Dermis microvascular lymphatic vessel endothelial cell (primary cell): ENCODE data around the gene ADRB2. TPM values are rescaled to one million over a fixed set of nuclear protein-coding genes. Genes with fewer than 3 reads are reported as not detected.
A peak's percentile ranks its signal among the peaks of the same experiment; 100 is the strongest.
"Not testable (repeated sequence)": the region's sequence is repeated elsewhere in the genome, so short reads cannot be mapped to it uniquely, and the experiment has no call there.

Experiments
- DNase-seq, 2 donors: peaks; one replicate each; pipeline versions ENCODE4 v3.0.0 to v3.0.0-alpha.2; 2010; ENCODE audit warnings: low read depth in 2 of 2
- total RNA-seq: library from RNA; depleted of rRNA; stranded (reverse); fragments of >200 nt; gene quantifications from 2 replicates; pipeline ENCODE4 v1.2.1, GENCODE V29; 2014

Gene ADRB2
- total RNA-seq, 1 donor from 2014 or later: 10.7 TPM

DNA sequence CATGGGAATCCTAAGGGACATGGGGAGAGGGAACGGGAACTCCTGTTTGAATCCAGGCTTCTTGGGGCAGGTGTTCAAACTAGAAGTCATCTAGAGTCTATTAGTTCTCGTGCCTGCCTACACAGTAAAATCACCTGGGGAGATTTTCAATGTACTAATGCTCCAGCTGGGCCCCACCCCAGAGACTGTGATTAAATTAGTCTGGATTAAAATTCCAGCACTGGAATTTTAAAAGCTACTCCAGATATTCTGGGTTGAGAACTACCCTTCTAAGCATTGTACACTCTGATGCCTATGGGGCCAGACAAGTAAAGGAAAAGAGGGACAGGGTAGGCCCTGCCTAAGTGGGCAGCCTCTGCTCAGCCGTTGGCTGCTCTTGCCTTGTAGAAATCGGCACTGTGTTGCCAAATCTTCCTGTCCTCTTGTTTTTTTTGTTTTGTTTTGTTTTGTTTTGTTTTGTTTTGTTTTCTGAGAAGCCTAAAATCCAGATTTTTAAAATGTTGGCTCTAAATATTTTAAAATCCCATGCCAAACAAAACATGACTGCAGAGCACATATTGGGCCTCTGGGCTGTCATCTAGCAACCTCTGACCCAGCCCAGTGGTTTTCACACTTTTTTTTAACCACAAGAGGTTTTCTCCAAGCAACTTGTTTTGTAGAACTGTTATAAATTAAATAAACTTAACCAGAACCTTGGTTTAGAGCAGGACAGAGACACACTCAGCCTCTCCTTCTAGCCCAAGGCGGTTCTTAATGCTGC lies 29.0 kb downstream of the ADRB2 start:
- DNase-seq: no peak

GRCh38 chr5:148856009-148856367 lies 29.6 kb downstream of the ADRB2 start:
- no peak for DNase-seq

DNA sequence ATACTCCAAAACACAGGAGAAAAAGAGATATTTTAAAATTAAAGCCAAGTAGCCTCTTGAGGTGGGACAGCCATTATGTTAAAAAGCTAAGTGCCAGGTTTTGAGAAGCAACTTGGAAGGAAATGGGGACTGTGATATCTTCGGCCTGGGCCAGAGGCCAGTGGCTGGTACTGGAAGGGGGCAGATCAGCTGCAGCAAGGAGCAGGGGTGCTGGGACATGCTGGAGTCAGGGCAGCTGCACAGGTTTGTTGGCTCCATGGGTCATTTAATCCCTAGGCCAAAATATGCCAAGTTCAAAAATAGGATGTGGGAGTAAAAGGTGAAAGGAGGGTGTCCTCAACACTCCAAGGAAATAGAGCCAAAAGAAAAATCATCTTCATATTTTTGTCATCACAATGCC lies 30.0 kb downstream of the ADRB2 start:
- DNase-seq: no peak

- DNase-seq: no peak
Measured at GRCh38 chr5:148857474-148857873, 31.1 kb downstream of the ADRB2 start.

GRCh38 chr5:148858106-148858505 lies 31.7 kb downstream of the ADRB2 start:
- no peak for DNase-seq

GRCh38 chr5:148858547-148858946 lies 32.1 kb downstream of the ADRB2 start:
- peak; percentile 73 to 79 for DNase-seq

- DNase-seq: no peak
Measured at GRCh38 chr5:148859703-148860102, 33.3 kb downstream of the ADRB2 start.

- no peak for DNase-seq
Measured at GRCh38 chr5:148860599-148860998, 34.2 kb downstream of the ADRB2 start.

- DNase-seq: no peak
Measured at GRCh38 chr5:148861088-148861487, 34.7 kb downstream of the ADRB2 start.

DNA sequence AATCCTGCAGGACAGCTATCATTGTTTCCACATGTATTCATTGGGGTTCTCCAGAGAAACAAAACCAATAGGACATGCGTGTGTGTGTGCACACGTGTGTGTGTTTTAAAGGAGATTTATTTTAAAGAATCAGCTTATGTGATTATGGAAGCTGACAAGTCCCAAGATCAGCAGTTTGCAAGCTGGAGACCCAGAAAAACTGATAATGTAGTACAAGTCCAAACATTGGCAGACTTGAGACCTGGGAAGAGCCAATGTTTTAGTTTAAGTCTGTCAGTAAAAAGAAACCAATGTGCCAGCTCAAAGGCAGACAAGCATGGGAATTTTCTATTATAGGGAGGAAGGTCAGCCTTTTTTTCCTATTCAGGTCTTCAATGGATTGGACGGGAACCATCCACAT lies 35.3 kb downstream of the ADRB2 start:
- DNase-seq: no peak

- peak in 1 of 2 donors; percentile 53 for DNase-seq
Measured at GRCh38 chr5:148864113-148864841, 37.9 kb downstream of the ADRB2 start.

DNA sequence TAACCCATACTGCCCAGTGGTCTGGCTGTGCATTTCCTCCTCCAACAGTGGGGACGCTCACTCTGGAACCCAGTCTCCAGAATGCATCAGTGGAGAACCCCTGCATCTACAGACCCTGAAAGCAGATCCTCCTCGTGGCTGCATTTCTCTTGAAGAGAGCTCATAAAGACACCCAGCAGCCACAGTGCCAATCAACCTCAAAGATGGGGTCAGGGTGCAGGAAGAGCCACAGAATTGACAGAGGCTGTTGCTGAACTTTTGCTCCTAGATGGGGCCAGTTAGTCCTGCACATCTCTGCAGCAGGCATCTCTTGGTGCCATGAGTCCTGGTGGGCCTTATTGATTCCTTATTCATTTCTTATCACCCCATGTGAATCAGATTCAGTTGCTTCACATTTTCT lies 39.6 kb downstream of the ADRB2 start:
- no peak for DNase-seq

GRCh38 chr5:148873120-148873519 lies 46.7 kb downstream of the ADRB2 start:
- DNase-seq: no peak

DNA sequence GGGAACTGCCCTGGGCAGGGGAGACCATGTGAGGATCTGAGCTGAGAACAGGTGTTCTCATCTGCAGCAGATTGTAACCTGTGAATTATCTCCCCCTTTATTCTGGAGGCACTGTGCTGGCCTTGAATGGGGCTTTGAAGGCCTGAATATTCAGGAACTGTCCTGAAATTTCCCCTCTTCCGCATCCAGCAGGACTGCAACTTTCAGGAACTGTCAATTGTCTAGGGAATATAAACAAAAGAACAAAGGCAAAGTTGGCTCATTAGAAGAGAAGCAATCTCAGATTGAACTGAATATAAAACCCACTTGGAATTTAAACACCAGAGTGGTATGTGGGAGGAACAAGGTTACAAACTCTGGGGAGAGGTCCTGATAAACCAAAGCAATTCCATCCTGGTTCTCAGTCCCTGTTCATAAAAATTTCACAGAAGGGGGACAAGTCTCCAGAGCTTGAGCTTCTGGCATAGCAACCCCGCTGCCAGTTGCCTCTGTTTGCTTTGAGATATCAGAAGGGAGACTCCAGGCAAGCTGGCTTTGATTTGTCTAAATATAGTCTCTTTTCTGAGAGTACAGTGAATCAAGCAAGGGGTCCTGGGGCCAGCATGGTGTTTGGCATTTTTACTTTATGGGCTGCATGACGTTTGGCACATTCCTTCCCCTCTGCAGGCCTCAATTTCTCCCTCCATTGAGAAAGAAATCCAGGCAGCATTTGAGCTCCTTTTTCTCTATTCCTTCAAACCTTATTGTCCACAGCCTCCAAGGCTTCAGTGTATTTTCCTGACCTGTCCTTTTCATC lies 47.5 kb downstream of the ADRB2 start:
- DNase-seq: peak; percentile 17 to 29

DNA sequence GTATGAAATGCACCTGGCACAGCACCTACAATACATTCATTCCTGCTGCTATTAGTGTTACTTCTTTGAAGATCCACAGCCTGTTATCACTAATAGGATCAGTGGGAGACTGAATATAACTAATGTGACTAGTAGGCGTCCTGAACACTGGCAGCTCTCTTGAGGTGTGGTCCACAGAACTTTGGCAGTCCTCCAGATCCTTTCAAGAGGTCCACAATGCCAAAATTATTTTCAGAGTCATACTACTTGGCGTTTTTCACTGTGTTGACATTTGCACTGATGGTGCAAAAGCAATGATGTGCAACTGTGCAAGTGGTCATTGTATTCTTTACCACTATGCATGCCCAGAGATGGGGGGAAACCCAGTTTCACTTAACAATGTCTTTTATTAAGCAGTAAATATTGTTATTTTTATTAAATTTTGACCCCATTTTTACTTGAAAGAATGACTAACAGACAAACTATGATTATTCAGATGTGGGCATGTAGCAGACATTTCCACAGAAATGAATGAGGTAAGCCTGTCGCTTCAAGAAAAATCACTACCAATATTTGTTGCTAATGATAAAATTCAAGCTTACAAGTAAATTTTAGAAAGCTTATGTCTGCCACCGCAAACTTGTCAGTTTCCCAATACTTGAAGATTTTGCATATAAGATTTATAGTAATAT lies 48.9 kb downstream of the ADRB2 start:
- DNase-seq: no peak

DNA sequence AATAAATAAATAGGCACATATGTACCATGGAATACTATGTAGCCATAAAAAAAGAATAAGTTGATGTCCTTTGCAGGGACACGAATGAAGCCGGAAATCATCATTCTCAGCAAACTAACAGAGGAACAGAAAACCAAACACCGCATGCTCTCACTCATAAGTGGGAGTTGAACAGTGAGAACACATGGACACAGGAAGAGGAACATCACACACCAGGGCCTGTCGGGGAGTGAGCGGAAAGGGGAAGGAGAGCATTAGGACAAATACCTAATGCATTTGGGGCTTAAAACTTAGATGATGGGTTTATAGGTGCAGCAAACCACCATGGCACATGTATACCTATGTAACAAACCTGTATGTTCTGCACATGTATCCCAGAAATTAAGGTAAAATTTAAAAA lies 51.0 kb downstream of the ADRB2 start:
- not testable (repeated sequence) for DNase-seq

Other genes starting within 250 kb of the ADRB2 start
- gene HTR4, start 172.1 kb upstream of the ADRB2 start, total RNA-seq: not detected in 2 replicates
- 27.2 and 35.7 TPM in 2 replicates for gene SH3TC2, start 236.5 kb downstream of the ADRB2 start, total RNA-seq